HG03342 (cell line): Measurements from ENCODE around the gene LIPK.

Experiments used
- ATAC-seq: cut with Tn5 transposase; IDR thresholded peaks from one replicate; pipeline ENCODE4 v1.9.1; 2021; ENCODE audit warnings: mild to moderate bottlenecking, moderate library complexity; ENCODE audit not compliant: unreplicated experiment

The LIPK gene

DNA sequence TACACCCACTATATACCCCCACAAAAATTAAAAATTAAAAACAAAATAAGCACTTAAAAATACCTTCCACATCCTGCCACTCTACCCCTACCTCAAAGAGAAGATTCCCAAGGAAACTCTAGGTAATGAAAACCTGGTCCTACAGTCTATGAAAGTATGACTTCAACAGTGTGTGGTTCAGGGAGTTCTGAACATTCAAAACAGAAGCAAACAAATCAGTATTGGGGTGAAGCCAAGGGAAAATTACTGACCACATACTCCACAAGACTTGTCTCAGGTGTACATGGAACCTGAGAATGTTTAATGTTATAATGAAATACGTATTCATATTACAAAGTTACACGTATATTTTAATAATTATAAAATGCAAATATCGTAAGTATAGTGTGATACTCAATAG lies 76.2 kb downstream of the LIPK start:
- no peak for ATAC-seq

DNA sequence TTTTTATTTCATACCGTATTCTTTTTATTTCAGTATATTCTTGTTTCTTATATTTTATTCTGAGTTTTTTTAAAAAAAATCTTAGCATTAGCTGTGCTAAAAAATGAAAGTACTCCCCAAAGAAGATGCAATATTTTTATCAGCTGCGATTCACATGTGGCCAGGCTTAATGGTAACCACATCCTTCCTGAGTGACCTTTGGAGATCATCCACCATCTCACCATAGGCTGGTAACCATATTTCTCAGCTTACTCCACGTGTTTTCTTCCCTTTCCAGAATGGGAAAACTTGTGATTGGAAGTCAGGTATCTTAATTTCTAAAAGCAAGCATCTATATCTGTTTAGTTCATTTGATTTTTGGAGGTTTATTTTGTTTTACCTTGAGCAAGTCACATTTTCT lies 77.7 kb downstream of the LIPK start:
- no peak for ATAC-seq

DNA sequence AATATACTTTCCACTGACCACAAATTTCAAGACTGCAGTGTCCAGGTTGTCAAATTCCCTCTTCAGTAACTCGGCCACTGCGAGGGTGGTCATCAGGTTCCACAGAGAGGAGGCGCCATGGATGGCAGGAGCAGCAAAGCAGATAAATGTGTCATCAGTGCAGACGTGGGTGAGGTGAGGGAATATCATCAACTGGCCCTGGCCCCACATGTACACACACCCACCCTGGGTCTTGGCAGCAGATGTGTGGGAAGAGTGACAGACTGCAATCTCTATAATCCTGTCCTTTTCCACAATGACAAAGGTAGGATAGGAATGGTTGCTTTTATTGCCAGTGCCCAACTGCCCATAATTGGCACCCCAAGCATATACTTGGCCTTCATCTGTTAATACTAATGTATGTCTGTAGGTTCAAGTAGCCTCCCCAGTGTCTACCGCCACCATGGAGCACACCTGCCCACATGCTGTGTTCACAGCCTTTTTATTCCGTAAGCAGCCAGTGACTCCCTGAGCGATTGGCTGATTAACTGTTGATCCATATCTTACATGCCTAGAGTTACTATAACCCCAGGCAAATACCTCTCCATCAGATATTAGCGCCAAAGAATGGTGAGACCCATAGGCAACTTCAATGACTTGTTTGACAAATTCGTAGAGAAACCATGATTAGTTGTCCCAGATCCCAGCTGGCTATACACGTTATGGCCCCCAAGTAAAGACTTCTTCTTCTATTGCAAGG lies 80.2 kb downstream of the LIPK start:
- no peak for ATAC-seq

DNA sequence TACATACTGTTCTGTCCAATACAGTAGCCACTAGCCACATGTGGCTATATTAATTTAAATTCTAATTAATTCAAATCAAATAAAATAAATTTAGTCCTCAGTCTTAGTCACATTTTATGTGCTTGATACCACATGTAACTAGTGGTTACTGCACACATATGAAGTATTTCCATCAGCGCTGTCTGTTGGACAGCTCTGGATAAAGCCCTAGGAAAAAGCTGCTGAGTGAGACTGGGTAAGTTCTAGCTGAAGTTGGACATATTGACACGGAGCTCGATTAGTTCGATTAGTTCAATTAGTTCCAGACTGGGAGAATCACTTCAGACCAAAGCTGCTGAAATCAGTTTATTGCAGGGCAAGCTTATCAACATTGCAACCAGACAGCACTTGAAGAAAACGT lies 81.4 kb downstream of the LIPK start:
- ATAC-seq = no peak

DNA sequence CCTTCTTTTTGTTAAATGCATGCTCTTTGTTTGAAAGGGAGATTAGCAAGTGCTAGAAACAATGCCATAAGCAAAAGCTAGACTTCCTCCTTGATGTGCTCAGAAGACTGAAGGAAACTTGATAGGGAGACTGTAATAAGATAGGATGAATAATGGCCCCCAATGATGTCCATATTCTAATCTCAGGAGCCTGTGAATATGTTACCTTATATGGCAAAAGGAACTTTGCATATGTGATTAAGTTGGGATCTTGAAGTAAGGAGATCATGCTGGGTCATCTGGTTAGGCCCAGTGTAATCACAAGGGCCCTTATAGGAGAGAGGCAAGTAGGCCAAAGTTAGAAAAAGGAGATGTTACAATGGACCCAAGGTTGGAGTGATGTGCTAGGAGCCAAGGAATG lies 82.9 kb downstream of the LIPK start:
- no peak for ATAC-seq

DNA sequence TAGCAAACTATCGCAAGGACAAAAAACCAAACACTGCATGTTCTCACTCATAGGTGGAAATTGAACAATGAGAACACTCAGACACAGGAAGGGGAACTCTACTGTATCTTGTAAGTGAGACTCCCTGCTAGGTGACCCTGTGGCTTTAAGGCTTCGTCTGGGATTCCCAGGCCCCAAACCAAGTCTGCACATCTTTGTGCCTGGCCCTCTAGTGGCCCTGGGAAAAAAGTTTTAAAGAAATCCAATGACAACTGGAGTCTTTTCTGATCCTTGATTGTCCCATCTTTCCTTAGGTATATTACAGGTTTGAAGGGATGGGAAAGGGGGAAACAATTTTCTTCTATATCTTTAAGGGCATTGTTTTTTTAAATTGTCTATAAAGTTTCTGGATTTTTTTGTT lies 85.9 kb downstream of the LIPK start:
- ATAC-seq = no peak

DNA sequence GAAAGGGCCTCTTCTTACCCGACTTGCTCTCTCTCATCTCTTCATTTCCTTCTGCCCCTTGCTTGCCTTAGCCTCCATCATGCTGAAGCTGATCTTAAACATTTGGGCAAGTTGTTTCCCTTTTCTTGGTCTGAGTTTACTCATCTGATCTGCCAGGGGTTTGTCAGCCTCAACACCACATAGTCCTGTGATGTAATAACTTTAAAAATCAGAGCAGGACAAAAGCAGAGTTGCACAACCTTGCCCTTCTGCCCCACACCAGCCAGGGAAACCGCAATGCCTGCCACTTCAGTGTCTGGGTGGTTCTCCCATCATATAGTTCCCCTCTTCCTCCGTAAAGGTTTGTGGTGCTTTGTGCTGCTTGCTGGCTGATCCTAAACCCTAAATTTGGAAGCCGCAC lies 86.6 kb downstream of the LIPK start:
- no peak for ATAC-seq

DNA sequence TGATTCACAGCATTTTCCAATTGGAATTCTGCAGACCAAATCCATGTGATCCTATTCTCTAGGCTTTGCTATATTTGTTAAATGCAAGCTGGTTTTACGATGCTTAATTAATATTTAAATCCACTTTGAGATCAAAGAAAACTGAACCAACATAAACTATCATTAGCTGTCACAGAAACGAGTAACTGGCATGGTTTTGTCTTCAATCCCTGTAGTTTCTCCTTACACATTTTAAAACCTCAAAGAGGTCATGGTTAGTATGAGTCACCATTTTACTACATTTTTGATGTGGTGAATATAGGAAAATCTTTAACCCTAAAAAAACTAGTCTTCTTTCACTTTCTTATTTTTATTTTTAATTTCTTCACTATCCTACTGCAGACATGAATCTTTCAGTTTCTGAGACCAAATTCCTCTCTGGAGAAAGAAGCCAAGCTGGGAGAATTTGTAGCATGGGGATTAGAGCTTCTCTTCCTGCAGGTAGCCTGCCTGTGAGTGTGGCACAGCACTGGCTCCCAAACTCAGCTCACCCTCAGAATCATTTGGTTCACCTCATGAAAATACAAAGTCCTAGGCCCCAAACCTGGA lies 87.8 kb downstream of the LIPK start:
- no peak for ATAC-seq

DNA sequence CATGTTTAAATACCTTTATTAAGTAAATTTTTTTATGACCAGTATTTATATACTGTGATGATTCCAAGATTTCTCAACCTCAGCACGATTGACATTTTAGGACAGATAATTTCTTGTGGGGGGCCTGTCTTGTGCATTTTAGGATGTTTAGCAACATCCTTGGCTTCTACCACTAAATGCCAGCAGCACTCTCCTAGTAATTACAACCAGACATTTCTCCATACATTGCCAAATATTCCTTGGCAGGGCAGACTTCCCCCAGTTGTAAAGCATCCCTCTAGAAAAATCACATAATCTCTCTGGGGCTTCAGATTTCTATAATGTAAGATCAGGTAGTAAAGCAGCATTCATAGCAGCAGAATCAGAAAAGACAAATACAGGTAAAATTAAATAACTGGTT lies 88.7 kb downstream of the LIPK start:
- ATAC-seq = no peak

DNA sequence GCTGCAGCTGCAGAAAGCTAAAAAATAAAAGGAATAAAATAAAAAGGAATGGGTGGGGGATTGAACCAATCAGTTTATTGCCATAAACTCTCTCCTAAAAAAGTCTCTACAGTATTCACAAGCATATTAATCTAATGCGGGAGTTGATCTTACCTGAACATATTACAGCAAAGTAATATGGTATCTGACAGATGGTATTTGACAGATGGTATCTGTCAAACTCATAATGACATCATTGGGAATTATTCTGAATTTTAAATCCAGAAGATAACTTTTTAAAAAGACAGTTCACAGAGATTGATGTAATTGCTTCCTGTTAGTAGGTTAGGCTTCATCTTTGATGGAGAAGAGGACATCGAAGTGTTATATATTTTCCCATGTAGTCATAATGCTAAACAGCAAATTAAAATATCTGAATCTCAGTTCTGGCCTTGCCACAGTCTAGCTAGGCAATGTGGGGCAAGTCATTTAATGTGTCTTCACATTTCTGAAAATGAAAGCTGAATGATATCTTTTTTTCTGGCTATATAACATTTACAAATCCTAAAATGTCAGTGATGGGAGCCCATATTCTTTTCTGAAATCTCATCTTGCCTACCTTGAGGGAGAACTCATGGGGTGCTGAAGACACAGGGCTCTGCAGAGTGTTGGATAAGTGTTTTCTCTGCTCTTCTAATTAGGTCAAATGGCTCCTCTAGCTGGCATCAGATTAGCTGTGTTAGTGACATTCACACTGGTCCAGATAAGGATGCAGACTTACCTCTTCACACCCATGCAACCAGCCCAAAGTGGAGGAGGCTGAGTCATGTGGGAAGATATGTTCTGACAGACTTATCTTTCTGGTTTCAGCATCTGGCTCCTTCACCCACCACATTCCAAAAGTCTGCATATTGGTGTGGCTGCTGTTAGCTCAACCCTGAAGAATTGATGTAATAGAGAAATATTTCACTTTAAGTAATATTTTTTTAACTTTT lies 94.4 kb downstream of the LIPK start:
- no peak for ATAC-seq
